ENCODE measurements around the gene MYORG. TPM values are rescaled to one million over a fixed set of nuclear protein-coding genes. Genes with fewer than 3 reads are reported as not detected.
"Not testable (repeated sequence)": the region's sequence is repeated elsewhere in the genome, so short reads cannot be mapped to it uniquely, and the experiment has no call there.

Gene MYORG
- total RNA-seq, 4 donors from 2014 or later, result 8.6 to 149 (median 49.5) TPM

- peaks cover 0 to 7% of the 10 kb centered on the region in 2 donors for H3K36me3 ChIP-seq
Observed at GRCh38 chr9:34341659-34342295, 34.9 kb downstream of the MYORG start.

GRCh38 chr9:34338665-34339385 is 37.9 kb downstream of the MYORG start:
- no peak for TF ChIP-seq POLR2A (IDR thresholded peaks at IDR 0.05)
- TF ChIP-seq, protein P1, sequence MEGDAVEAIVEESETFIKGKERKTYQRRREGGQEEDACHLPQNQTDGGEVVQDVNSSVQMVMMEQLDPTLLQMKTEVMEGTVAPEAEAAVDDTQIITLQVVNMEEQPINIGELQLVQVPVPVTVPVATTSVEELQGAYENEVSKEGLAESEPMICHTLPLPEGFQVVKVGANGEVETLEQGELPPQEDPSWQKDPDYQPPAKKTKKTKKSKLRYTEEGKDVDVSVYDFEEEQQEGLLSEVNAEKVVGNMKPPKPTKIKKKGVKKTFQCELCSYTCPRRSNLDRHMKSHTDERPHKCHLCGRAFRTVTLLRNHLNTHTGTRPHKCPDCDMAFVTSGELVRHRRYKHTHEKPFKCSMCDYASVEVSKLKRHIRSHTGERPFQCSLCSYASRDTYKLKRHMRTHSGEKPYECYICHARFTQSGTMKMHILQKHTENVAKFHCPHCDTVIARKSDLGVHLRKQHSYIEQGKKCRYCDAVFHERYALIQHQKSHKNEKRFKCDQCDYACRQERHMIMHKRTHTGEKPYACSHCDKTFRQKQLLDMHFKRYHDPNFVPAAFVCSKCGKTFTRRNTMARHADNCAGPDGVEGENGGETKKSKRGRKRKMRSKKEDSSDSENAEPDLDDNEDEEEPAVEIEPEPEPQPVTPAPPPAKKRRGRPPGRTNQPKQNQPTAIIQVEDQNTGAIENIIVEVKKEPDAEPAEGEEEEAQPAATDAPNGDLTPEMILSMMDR (IDR thresholded peaks at IDR 0.05 in 4 of 5, conservative IDR thresholded peaks at IDR 0.05 in 1 of 5), result no peak
- intact Hi-C loops (cut with DNase I; ENCODE audit: low total_unique reads), result no loop called here
- Histone ChIP-seq H3K36me3 (peaks cover 0 to 7% of the 10 kb centered on the region in 2 donors), H3K27me3 (no peaks in the 10 kb centered on the region), H3K4me3 (no peak overlapping the region), H3K27ac (peak overlapping the region in 3 of 4 donors; percentile 16 to 88 (median 55)), H3K4me1 (peaks cover 26 to 34% of the 10 kb centered on the region in 2 donors), H3K9me3 (no peaks in the 10 kb centered on the region)
- DNase-seq, result peak in 1 of 2 donors; percentile 70
- ATAC-seq, result peak in 1 of 2 donors; percentile 54
- in situ Hi-C loops (cut with MboI; ENCODE audit: low sequenced_read_pairs in 4 of 4), result loop anchor here in 3 of 4 donors (5.0 kb wide), 1 partner anchor 38 kb away; the partner anchor contains the start of gene MYORG (in 3 of the 3)

More at GRCh38 chr9:34341659-34342295, 34.9 kb downstream of the MYORG start:
- no peak overlapping the region for H3K4me3 ChIP-seq
- DNase-seq, result no peak
- in situ Hi-C loops (cut with MboI; ENCODE audit: low sequenced_read_pairs in 4 of 4), result no loop called here
- H3K27ac ChIP-seq, result peak overlapping the region; percentile 71 to 93 (median 80)
- H3K27me3 ChIP-seq, result no peaks in the 10 kb centered on the region
- intact Hi-C loops (cut with DNase I; ENCODE audit: low total_unique reads), result loop anchor here (2.0 kb wide), 1 partner anchor 33 kb away; no protein-coding TSS in a partner anchor
- H3K4me1 ChIP-seq, result peaks cover 45 to 53% of the 10 kb centered on the region in 2 donors
- ATAC-seq, result no peak
- TF ChIP-seq, protein P1 (IDR thresholded peaks at IDR 0.05 in 4 of 5, conservative IDR thresholded peaks at IDR 0.05 in 1 of 5), result no peak
- TF ChIP-seq POLR2A (IDR thresholded peaks at IDR 0.05), result no peak
- no peaks in the 10 kb centered on the region for H3K9me3 ChIP-seq

DNA sequence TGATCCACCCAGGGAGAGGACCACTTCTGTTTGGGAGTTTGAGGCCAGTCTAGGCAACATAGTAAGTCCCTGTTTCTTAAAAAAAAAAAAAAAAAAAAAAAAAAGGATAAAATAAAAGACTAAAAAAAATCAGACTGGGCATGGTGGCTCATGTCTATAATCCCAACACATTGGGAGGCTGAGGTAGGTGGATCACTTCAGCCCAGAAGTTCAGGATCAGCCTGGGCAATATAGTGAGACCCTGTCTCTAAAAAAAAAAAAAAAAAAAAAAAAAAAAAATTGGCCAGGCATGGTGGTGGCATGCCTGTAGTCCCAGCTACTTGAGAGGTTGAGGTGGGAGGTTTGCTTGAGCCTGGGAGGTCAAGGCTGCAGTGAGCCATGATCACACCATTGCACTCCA is 38.6 kb downstream of the MYORG start:
- Histone ChIP-seq H3K27ac (peak overlapping the region in 2 of 4 donors; percentile 55 to 88), H3K4me1 (peaks cover 18 to 26% of the 10 kb centered on the region in 2 donors)
- in situ Hi-C loops (cut with MboI; ENCODE audit: low sequenced_read_pairs in 4 of 4), result loop anchor here in 3 of 4 donors (5.0 kb wide), 1 partner anchor 39 kb away; the partner anchor contains the start of gene MYORG (in 3 of the 3)
- DNase-seq; H3K36me3 ChIP-seq; intact Hi-C loops (cut with DNase I; ENCODE audit: low total_unique reads); H3K9me3 ChIP-seq; H3K4me3 ChIP-seq; H3K27me3 ChIP-seq; ATAC-seq: not testable (repeated sequence)

DNA sequence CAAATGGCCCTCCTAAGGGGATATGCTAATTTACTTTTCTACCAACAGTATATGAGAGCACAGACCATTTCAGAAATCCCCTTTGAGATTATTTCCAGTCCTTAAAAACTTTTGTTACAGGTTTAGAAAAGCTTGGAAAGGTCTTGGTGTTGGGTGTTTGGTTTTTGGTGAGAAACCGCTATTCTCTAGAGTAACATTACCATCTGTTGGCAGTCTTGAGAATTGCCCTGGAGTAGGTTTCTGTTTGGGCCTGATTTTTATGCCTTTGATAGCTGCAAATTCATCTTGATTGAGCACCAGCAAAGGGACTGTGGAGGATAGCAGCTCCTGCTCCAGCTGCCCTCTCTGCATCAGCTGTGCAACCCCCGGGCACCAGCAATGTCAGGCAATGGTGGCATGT is 39.3 kb downstream of the MYORG start:
- peaks cover 16 to 24% of the 10 kb centered on the region in 2 donors for H3K4me1 ChIP-seq
- ATAC-seq (no peak), DNase-seq (no peak)
- intact Hi-C loops (cut with DNase I; ENCODE audit: low total_unique reads), result no loop called here
- H3K36me3 ChIP-seq, result peaks cover 0 to 7% of the 10 kb centered on the region in 2 donors
- TF ChIP-seq POLR2A (IDR thresholded peaks at IDR 0.05), result no peak
- TF ChIP-seq, protein P1 (IDR thresholded peaks at IDR 0.05 in 4 of 5, conservative IDR thresholded peaks at IDR 0.05 in 1 of 5), result no peak
- H3K4me3 ChIP-seq, result no peak overlapping the region
- H3K9me3 ChIP-seq, result no peaks in the 10 kb centered on the region
- no peak overlapping the region for H3K27ac ChIP-seq
- no peaks in the 10 kb centered on the region for H3K27me3 ChIP-seq
- in situ Hi-C loops (cut with MboI; ENCODE audit: low sequenced_read_pairs in 4 of 4), result loop anchor here in 3 of 4 donors (5.0 kb wide), 1 partner anchor 40 kb away; the partner anchor contains the start of gene MYORG (in 3 of the 3)

DNA sequence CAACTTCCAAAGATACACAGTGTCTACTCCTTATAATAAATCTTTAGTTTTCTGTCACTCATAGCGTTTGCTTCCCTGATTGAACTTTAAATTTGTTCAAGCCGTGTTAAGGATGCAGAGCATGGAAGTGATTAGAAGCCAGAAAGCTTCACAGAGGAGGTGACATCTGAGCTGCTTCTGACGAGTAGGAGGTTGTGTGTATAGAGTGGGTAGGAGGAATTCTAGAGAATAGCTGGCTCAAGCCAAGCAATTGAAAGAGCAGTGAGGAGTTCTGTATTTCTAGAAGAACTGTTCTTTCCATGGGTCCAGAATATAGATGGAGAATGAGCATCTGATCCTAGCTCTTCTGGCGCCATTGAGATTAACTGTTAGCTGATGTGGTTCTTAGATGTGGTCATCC is 41.3 kb downstream of the MYORG start:
- intact Hi-C loops (cut with DNase I; ENCODE audit: low total_unique reads), result no loop called here
- no peaks in the 10 kb centered on the region for H3K27me3 ChIP-seq
- no peak for ATAC-seq
- TF ChIP-seq POLR2A (IDR thresholded peaks at IDR 0.05), result no peak
- TF ChIP-seq, protein P1 (IDR thresholded peaks at IDR 0.05 in 4 of 5, conservative IDR thresholded peaks at IDR 0.05 in 1 of 5), result no peak
- no peak for DNase-seq
- no peak overlapping the region for H3K27ac ChIP-seq
- in situ Hi-C loops (cut with MboI; ENCODE audit: low sequenced_read_pairs in 4 of 4), result loop anchor here in 3 of 4 donors (5.0 kb wide), 1 partner anchor 42 kb away; the partner anchor contains the start of gene MYORG (in 3 of the 3)
- H3K36me3 ChIP-seq, result peaks cover 0 to 1% of the 10 kb centered on the region in 2 donors
- H3K4me1 ChIP-seq, result peaks cover 16 to 23% of the 10 kb centered on the region in 2 donors
- no peak overlapping the region for H3K4me3 ChIP-seq
- no peaks in the 10 kb centered on the region for H3K9me3 ChIP-seq
